Measurements from ENCODE around the gene FAM234B. TPM values are rescaled to one million over a fixed set of nuclear protein-coding genes. Genes with fewer than 3 reads are reported as not detected.

FAM234B gene
- total RNA-seq, 1 experiment from 2014 or later: 3.3 TPM

DNA sequence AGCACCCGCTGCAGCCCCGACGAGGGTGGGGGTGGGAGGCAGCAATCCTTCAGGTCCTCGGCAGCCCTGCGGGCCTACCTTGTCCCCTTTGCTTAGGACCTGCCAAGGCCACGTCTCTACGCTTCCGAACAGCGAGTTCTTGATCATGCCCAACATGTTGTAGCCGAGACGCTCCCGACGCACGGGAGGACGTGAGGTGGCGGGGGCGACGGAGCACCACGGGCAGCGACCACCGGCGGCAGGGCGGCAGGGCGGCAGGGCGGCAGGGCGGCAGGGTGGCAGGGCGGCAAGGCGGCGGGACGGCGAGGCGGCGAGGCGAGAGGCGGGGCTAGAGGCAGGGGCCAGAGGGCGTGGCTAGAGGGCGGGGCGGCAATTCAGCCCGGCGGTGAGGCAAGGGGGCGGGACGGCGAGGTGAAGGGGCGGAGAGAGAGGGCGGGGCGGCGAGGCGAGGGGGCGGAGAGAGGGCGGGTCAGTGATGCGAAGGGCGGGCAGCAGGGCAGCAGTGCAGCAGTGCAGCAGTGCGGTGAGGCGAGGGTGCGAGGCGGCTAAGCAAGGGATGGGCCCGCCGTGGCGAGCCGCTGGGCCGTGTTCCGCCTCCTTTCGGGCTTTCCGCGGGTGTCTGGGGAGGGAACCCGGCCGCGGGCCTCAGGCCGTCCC, 44.1 kb upstream of the FAM234B start, which contains the start of gene HEBP1:
Gene HEBP1 (minus strand): TSS at position 307 of the 657 bp plus-strand sequence. CDS start 151 bp downstream, at position 156.
- peaks cover 62% of the 10 kb centered on the region for H3K79me2 ChIP-seq (ENCODE audit: low read length)
- peak within 1 kb of the TSS; percentile 100 for H3K4me3 ChIP-seq (ENCODE audit: low read length)
- intact Hi-C loops (cut with micrococcal nuclease): loop anchor here (2.0 to 5.0 kb wide), 4 partner anchors 99 to 222 kb away; no protein-coding TSS in a partner anchor
- TF ChIP-seq, protein P1, sequence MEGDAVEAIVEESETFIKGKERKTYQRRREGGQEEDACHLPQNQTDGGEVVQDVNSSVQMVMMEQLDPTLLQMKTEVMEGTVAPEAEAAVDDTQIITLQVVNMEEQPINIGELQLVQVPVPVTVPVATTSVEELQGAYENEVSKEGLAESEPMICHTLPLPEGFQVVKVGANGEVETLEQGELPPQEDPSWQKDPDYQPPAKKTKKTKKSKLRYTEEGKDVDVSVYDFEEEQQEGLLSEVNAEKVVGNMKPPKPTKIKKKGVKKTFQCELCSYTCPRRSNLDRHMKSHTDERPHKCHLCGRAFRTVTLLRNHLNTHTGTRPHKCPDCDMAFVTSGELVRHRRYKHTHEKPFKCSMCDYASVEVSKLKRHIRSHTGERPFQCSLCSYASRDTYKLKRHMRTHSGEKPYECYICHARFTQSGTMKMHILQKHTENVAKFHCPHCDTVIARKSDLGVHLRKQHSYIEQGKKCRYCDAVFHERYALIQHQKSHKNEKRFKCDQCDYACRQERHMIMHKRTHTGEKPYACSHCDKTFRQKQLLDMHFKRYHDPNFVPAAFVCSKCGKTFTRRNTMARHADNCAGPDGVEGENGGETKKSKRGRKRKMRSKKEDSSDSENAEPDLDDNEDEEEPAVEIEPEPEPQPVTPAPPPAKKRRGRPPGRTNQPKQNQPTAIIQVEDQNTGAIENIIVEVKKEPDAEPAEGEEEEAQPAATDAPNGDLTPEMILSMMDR (conservative IDR thresholded peaks at IDR 0.05; ENCODE audit: low read depth, low read length): no peak
- TF ChIP-seq EZH2phosphoT487 (IDR thresholded peaks at IDR 0.05; ENCODE audit: borderline replicate concordance, low read length): no peak
- TF ChIP-seq EZH2 (IDR thresholded peaks at IDR 0.05; ENCODE audit: low read length, unreplicated experiment): no peak
- H3K9me2 ChIP-seq (replicated peaks; ENCODE audit: low read length): no peaks in the 10 kb centered on the region
- ATAC-seq: peak; percentile 69
- no peaks in the 10 kb centered on the region for H3K9me3 ChIP-seq (ENCODE audit: low read length)
- POLR2A ChIA-PET (ENCODE audit: unreplicated experiment): no interaction called here
- no TSS peak for BruUV-seq (replicated peaks)
- CTCF ChIA-PET: no interaction called here
- peaks cover 19% of the 10 kb centered on the region for H3K4me1 ChIP-seq (ENCODE audit: insufficient read depth, low read length)
- peak within 1 kb of the TSS; percentile 98 for H3K4me2 ChIP-seq (ENCODE audit: low read length)
- peak within 1 kb of the TSS; percentile 14 for H3K27ac ChIP-seq (ENCODE audit: low read length)
- H3K27me3 ChIP-seq (ENCODE audit: low read length): no peaks in the 10 kb centered on the region
- peak; percentile 76 for DNase-seq
- H4K20me1 ChIP-seq (ENCODE audit: low read length): no peaks in the 10 kb centered on the region
- H2AFZ ChIP-seq (ENCODE audit: low read length): peak within 1 kb of the TSS; percentile 70
- no peaks in the 10 kb centered on the region for H3F3A ChIP-seq (ENCODE audit: low read length, unreplicated experiment)
- peak within 1 kb of the TSS; percentile 74 for H3K9ac ChIP-seq (ENCODE audit: low read length)
- H3K36me3 ChIP-seq (ENCODE audit: low read depth, low read length): no peaks in the 10 kb centered on the region

- no peaks in the 10 kb centered on the region for H3F3A ChIP-seq (ENCODE audit: low read length, unreplicated experiment)
- H3K27me3 ChIP-seq (ENCODE audit: low read length): no peaks in the 10 kb centered on the region
- intact Hi-C loops (cut with micrococcal nuclease): loop anchor here (2.0 to 5.0 kb wide), 4 partner anchors 98 to 222 kb away; no protein-coding TSS in a partner anchor
- TF ChIP-seq, protein P1 (conservative IDR thresholded peaks at IDR 0.05; ENCODE audit: low read depth, low read length): no peak
- TF ChIP-seq EZH2 (IDR thresholded peaks at IDR 0.05; ENCODE audit: low read length, unreplicated experiment) (no peak), EZH2phosphoT487 (IDR thresholded peaks at IDR 0.05; ENCODE audit: borderline replicate concordance, low read length) (no peak)
- BruUV-seq (replicated peaks): TSS peak; percentile 94
- peak overlapping the region; percentile 68 for H3K9ac ChIP-seq (ENCODE audit: low read length)
- peak overlapping the region; percentile 72 for H3K4me3 ChIP-seq (ENCODE audit: low read length)
- no peaks in the 10 kb centered on the region for H3K9me3 ChIP-seq (ENCODE audit: low read length)
- peak; percentile 28 for DNase-seq
- ChIA-PET POLR2A (ENCODE audit: unreplicated experiment) (interaction anchor here (0.5 kb wide), 1 partner anchor 264 kb away, joined by 7 read pairs; no protein-coding TSS in a partner anchor), CTCF (interaction anchor here (0.7 kb wide), 1 partner anchor 100 kb away, joined by 3 read pairs; no protein-coding TSS in a partner anchor)
- H3K79me2 ChIP-seq (ENCODE audit: low read length): peaks cover 57% of the 10 kb centered on the region
- peak; percentile 42 for ATAC-seq
- H4K20me1 ChIP-seq (ENCODE audit: low read length): no peaks in the 10 kb centered on the region
- peak overlapping the region; percentile 97 for H3K4me2 ChIP-seq (ENCODE audit: low read length)
- no peaks in the 10 kb centered on the region for H3K36me3 ChIP-seq (ENCODE audit: low read depth, low read length)
- H2AFZ ChIP-seq (ENCODE audit: low read length): peak overlapping the region; percentile 66
- H3K9me2 ChIP-seq (replicated peaks; ENCODE audit: low read length): no peaks in the 10 kb centered on the region
- H3K4me1 ChIP-seq (ENCODE audit: insufficient read depth, low read length): peaks cover 19% of the 10 kb centered on the region
- peak overlapping the region; percentile 14 for H3K27ac ChIP-seq (ENCODE audit: low read length)
Observed at GRCh38 chr12:13000616-13000924, 43.6 kb upstream of the FAM234B start.

Measured in PC-3 (cell line).